Mucosa of descending colon (tissue), 3 donors: ENCODE results near the gene NGFR. TPM values are rescaled to one million over a fixed set of nuclear protein-coding genes. Genes with fewer than 3 reads are reported as not detected.

Experiments
- ATAC-seq: fragments of 200-7000 bp; cut with Tn5 transposase; one replicate; pipeline ENCODE4 v1.9.1; 2020; ENCODE audit warnings: mild to moderate bottlenecking, moderate library complexity
- DNase-seq, 3 donors: peaks; one replicate each; pipeline ENCODE4 v3.0.0-alpha.2; 2020
- H3K36me3 ChIP-seq: fragments of 200-600 bp; one replicate; pipeline ENCODE4 v1.8.0; 2021; ENCODE audit warnings: low read depth, mild to moderate bottlenecking
- H3K4me1 ChIP-seq: fragments of 200-600 bp; one replicate; pipeline ENCODE4 v1.8.0; 2021; ENCODE audit warnings: low read depth, mild to moderate bottlenecking
- H3K4me3 ChIP-seq: fragments of 200-600 bp; one replicate; pipeline ENCODE4 v1.8.0; 2021; ENCODE audit warnings: mild to moderate bottlenecking
- H3K9me3 ChIP-seq: fragments of 200-600 bp; one replicate; pipeline ENCODE4 v1.8.0; 2021; ENCODE audit warnings: mild to moderate bottlenecking
- intact Hi-C, 2 donors: fragments of 100-400 bp; cut with DNase I in 1 of 2; cut with micrococcal nuclease in 1 of 2; formaldehyde crosslinking; loops; one replicate each; pipeline versions ENCODE4 v1.11.0 to v1.11.1; 2022; cut with DNase I, micrococcal nuclease
- long read RNA-seq, 2 donors: library from polyadenylated mRNA; unstranded; transcript quantifications; one replicate each; pipeline ENCODE4 v2.0.0, GENCODE V29; 2019 to 2021
- total RNA-seq, 3 donors: library from RNA; stranded (reverse); fragmentation: NEBNext Ultra II Directional in 2 of 3; extraction: Animal tissue kit (Norgen Biotek cat#: 25700) in 2 of 3; gene quantifications; one replicate each; pipeline versions ENCODE4 v1.2.1 to v1.2.4, GENCODE V29; 2021 to 2023
- TF ChIP-seq, protein P1 (sequence below): fragments of 200-600 bp; IDR thresholded peaks from one replicate; pipeline ENCODE4 v1.8.0; 2022; ENCODE audit warnings: antibody characterized with exemption, mild to moderate bottlenecking
- donor health status: DM: no; HTN: no; CAD: no; lungs with moderate emphysema.
- donor health status: DM: no; HTN: no; CAD: no.
- donor health status: DM: no; HTN: yes; CAD: no.

The NGFR gene, protein sequence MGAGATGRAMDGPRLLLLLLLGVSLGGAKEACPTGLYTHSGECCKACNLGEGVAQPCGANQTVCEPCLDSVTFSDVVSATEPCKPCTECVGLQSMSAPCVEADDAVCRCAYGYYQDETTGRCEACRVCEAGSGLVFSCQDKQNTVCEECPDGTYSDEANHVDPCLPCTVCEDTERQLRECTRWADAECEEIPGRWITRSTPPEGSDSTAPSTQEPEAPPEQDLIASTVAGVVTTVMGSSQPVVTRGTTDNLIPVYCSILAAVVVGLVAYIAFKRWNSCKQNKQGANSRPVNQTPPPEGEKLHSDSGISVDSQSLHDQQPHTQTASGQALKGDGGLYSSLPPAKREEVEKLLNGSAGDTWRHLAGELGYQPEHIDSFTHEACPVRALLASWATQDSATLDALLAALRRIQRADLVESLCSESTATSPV
- total RNA-seq: 10 to 100 TPM in 1 of 3 donors, 1 to 10 TPM in 2; 1.0 to 11.9 (median 2.0) TPM
- long read RNA-seq, donor 1, transcript NGFR-201 (6 exons, 3,417 nt): major isoform, 5 of 14 reads
- long read RNA-seq, donor 1, partial matches to known transcripts: 7 of 14 reads
- long read RNA-seq, donor 1, other reads (novel, unspliced or antisense): 2 of 14 reads
- long read RNA-seq, donor 2: 0 reads

DNA sequence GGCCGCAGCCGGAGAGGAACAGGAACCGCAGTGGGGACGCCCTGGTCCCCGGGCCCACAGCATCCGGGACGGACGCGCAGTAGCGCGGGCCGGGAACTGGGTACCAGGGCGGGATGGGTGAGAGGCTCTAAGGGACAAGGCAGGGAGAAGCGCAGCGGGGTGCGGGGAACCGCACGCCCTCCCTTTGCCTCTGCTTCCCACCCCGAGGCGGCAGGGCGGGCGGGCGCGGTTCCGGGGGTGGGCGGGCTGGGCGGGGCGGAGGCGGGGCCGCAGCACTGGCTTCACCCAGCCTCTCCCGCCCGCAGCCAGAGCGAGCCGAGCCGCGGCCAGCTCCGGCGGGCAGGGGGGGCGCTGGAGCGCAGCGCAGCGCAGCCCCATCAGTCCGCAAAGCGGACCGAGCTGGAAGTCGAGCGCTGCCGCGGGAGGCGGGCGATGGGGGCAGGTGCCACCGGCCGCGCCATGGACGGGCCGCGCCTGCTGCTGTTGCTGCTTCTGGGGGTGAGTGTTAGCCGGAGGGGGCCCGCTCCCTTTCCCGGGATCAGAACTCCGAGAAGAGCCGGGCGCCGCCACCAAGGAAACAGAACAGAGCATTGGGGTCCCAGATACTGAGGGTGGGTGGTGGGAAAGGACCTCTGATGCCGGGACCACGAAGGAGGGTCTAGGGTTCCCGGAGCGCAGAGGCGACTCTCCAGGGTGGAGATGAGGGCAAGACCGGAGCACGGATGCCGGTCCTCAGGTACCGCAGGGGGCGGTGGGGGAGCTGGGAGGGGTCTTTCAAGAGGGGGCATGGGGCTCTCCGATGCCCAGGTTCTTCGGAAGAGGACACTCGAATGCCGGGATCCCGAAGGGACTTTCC, at the start of gene NGFR:
NGFR (plus strand) TSS at position 308 of the 856 bp plus-strand sequence; CDS start at position 433, 125 bp downstream.
- no peaks in the 10 kb centered on the region for H3K9me3 ChIP-seq
- intact Hi-C loops: loop anchor here in 1 of 2 donors (10.0 kb wide), 1 partner anchor 60 kb away; no protein-coding TSS in a partner anchor
- H3K4me3 ChIP-seq: no peak within 1 kb of the TSS
- H3K36me3 ChIP-seq: no peaks in the 10 kb centered on the region
- peaks cover 22% of the 10 kb centered on the region for H3K4me1 ChIP-seq
- DNase-seq: peak; percentile 23 to 61 (median 49)
- TF ChIP-seq, protein P1, sequence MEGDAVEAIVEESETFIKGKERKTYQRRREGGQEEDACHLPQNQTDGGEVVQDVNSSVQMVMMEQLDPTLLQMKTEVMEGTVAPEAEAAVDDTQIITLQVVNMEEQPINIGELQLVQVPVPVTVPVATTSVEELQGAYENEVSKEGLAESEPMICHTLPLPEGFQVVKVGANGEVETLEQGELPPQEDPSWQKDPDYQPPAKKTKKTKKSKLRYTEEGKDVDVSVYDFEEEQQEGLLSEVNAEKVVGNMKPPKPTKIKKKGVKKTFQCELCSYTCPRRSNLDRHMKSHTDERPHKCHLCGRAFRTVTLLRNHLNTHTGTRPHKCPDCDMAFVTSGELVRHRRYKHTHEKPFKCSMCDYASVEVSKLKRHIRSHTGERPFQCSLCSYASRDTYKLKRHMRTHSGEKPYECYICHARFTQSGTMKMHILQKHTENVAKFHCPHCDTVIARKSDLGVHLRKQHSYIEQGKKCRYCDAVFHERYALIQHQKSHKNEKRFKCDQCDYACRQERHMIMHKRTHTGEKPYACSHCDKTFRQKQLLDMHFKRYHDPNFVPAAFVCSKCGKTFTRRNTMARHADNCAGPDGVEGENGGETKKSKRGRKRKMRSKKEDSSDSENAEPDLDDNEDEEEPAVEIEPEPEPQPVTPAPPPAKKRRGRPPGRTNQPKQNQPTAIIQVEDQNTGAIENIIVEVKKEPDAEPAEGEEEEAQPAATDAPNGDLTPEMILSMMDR: no peak
- peak; percentile 69 for ATAC-seq

DNA sequence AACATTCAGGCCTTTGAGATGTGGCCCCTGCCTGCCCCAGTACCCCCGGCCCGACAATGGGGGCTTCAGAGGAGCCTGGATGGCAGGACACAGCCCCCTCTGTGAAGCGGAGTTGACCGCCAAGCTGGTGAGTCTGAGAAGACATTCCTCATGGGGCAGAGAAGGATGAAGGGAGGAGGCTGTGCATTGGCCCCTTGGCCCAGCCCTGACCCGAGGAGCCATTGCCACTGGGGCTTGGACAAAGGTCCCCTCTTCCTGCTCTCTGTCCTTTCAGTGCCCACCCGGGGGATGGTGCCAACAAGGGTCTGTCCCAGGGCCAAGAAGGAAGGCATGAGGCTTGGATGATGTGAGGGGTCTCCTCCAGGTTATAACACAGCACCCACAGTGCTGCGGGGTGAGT, 49.5 kb upstream of the NGFR start:
- Histone ChIP-seq H3K4me3 (no peak overlapping the region), H3K36me3 (no peaks in the 10 kb centered on the region), H3K9me3 (no peaks in the 10 kb centered on the region), H3K4me1 (no peaks in the 10 kb centered on the region)
- TF ChIP-seq, protein P1: no peak
- intact Hi-C loops: no loop called here
- ATAC-seq (no peak), DNase-seq (no peak)

DNA sequence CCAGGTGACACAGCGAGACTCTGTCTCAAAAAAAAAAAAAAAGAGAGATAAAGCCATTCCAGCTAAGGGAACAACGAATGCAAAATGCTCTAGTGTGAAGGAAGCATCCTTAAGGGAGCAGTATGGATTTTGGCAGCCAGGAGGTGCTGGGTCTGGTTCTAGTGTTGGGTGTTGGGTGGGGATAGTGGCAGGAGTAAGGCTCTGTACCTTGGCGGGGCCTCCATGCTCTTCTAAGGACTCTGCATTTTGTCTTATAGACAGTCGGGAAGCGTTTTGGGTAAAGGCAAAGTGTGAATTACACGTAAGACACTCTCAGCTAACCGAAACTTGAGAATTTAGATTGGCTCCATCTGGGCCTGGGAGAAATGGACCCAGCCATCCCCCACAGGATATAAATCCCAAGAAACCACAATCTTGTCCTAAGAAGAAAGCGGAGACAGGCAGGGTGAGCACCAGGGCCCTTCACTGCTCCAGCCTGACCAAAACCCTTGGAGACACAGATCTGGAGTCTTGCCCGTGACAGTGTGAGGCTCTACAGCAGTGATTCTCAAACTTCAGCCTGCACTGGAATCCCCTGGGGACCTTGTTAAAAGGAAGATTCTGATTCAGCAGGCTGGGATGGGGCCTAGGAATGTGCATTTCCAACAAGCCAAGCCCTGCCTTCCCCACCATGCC, 47.3 kb upstream of the NGFR start:
- Histone ChIP-seq H3K9me3 (no peaks in the 10 kb centered on the region), H3K4me3 (no peak overlapping the region), H3K36me3 (no peaks in the 10 kb centered on the region), H3K4me1 (no peaks in the 10 kb centered on the region)
- intact Hi-C loops: no loop called here
- TF ChIP-seq, protein P1: no peak
- ATAC-seq (no peak), DNase-seq (no peak)

DNA sequence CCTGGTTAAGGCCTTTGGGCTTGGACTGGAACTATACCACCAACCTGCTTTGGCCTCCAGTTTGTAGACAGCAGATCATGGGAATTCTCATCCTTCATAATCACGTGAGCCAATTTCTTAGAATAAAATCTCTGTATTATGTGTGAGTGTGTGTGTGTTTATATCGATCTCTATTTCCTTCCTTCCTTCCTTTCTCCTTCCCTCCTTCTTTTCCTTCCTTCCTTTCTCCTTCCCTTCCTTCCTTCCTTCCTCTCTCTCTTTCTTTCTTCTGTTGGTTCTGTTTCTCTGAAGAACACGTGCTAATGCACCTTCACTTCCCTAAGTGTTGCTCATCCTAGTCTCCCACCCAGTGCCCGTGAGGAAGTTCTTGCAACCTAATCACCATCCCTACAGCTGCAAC, 44.9 kb upstream of the NGFR start:
- Histone ChIP-seq H3K36me3 (no peaks in the 10 kb centered on the region), H3K4me1 (no peaks in the 10 kb centered on the region), H3K4me3 (no peak overlapping the region), H3K9me3 (no peaks in the 10 kb centered on the region)
- ATAC-seq (no peak), DNase-seq (no peak)
- intact Hi-C loops: no loop called here
- TF ChIP-seq, protein P1: no peak

DNA sequence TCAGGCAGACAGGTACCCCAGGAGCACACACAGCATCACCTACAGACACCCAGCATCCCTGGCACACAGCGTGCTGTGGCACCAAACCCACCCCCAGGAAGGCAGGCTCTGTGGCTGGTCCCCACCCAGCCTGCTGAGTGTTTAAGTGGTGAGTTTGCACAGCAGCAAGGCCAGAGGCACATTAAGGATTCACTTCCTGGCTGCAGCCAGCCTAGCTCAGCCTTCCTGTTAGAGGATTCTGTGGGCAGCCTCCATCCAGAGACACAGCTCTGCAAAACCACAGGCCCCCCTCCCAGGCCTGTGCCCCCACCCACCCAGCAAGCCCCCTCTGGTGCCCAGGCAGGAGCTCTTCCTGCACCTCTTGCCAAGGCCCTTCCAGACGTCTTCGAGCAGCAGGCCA, 44.4 kb upstream of the NGFR start:
- Histone ChIP-seq H3K36me3 (no peaks in the 10 kb centered on the region), H3K9me3 (no peaks in the 10 kb centered on the region), H3K4me3 (no peak overlapping the region), H3K4me1 (no peaks in the 10 kb centered on the region)
- intact Hi-C loops: no loop called here
- ATAC-seq (no peak), DNase-seq (no peak)
- TF ChIP-seq, protein P1: no peak
